ENCODE measurements around the gene CLSTN2. TPM values are rescaled to one million over a fixed set of nuclear protein-coding genes. Genes with fewer than 3 reads are reported as not detected.

Gene CLSTN2
- total and polyA plus RNA-seq, 2 of the 13 experiments (the other 11 are each of a cell fraction or from before 2014, with no cell fraction given) = not detected

DNA sequence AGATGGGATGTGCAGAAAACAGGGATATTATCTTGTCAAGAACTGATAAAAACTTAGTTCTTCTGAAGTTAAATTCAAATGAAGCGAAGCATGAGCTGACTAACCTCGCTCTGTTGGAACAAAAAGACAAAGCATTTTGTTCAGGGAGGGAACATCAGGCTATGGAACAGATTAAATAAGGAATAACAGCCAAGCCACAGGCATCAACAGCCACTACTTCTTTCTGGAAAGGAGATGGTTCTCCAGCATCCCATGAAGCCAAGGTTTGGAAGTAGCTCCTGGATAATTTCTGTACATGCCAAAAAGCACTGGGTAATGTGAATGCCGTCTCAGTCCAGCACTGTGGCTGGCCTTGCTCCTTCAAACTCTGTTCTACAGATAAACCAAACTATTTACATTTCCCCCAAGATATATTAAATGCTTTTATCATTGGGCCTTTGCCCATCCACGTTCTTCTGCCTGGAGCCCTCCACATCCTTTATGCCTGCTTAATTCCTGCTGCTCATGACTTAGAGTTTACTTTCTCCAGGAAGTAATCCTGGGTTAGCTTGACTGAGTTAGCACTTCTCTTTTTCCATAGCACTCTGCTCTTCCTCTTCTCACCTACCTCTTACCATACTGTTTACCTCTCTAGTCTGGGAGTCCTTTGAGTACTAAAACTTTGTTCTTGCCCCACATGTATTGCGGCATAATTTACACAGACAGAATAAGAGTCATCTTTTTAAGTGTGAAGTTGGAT is 232.0 kb downstream of the CLSTN2 start:
- ChIA-PET POLR2A (no interaction called here), CTCF (ENCODE audit: low intra/inter-chr PET ratio, low total read pairs) (no interaction called here)
- Histone ChIP-seq H2AFZ (ENCODE audit: low read length) (no peak overlapping the region), H3K79me2 (ENCODE audit: insufficient read depth, low read length) (no peaks in the 10 kb centered on the region), H3K27me3 (ENCODE audit: control insufficient read depth in 1 of 2, insufficient read depth in 2 of 2, low read length in 2 of 2) (no peaks in the 10 kb centered on the region), H3K4me3 (replicated peaks in 1 of 3; ENCODE audit: insufficient read depth in 1 of 3, low read depth in 2 of 3, low read length in 3 of 3) (no peak overlapping the region), H3K4me1 (ENCODE audit: insufficient read depth, low read length) (no peaks in the 10 kb centered on the region), H3K4me2 (ENCODE audit: low read depth, low read length) (no peak overlapping the region), H3K27ac (ENCODE audit: extremely low read length, insufficient read depth, low read length) (no peak overlapping the region), H3K36me3 (replicated peaks in 1 of 2; ENCODE audit: control insufficient read depth in 1 of 2, insufficient read depth in 2 of 2, low read length in 2 of 2) (no peaks in the 10 kb centered on the region), H3K9me3 (ENCODE audit: low read length) (no peaks in the 10 kb centered on the region), H3K9ac (ENCODE audit: insufficient read depth, low read depth, low read length) (no peak overlapping the region), H4K20me1 (ENCODE audit: insufficient read depth, low read length) (no peaks in the 10 kb centered on the region)
- intact Hi-C loops (cut with micrococcal nuclease; ENCODE audit: unreplicated experiment) = no loop called here
- ATAC-seq = no peak
- no peak for DNase-seq (ENCODE audit: low spot score)
- under 1% methylated on average over 5 of the region's 5 CpGs for WGBS (ENCODE audit: low lambda C conversion rate)
- BruUV-seq (replicated peaks) = no TSS peak
- no peak for FAIRE-seq
- TF ChIP-seq ZNF441 (CRISPR knock-in tag; IDR thresholded peaks at IDR 0.05; ENCODE audit: borderline replicate concordance) (no peak), MTF1 (CRISPR knock-in tag; IDR thresholded peaks at IDR 0.05) (no peak)
- in situ Hi-C loops (cut with HindIII; ENCODE audit: extremely low pct_ligation_motif_present, low pct_unique_long_range_greater_than_20kb) = no loop called here

DNA sequence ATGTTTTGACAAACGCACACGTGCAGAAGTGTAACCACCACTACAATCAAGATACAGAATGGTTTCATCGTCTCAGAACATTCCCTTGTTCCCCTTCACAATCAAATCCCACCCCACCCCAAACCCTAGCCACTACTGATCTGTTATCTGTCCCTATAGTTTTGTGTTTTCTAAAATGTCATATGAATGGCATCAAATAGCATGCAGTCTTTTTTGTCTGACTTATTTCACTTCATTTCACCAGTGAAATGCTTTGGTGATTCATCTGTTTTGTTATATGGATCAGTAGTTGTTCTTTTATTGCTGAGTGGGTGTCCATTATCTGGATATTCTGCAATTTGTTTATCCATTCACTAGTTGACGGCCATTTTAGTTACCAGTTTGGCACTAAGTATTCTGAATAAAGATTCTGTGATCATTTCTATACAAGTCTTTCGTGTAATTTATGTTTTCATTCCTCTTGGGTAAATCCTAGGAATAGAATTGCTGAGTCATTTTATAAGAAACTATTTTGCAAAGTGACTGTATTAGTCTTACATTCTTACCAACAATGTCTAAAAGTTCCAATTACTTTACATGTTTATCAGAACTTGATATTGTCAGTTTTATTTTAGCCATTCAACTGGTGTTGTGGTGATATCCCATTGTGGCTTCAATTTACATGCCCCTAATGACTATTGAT is 232.8 kb downstream of the CLSTN2 start:
- intact Hi-C loops (cut with micrococcal nuclease; ENCODE audit: unreplicated experiment) = no loop called here
- Histone ChIP-seq H3K4me3 (replicated peaks in 1 of 3; ENCODE audit: insufficient read depth in 1 of 3, low read depth in 2 of 3, low read length in 3 of 3) (no peak overlapping the region), H3K9me3 (ENCODE audit: low read length) (no peaks in the 10 kb centered on the region), H3K27me3 (ENCODE audit: control insufficient read depth in 1 of 2, insufficient read depth in 2 of 2, low read length in 2 of 2) (no peaks in the 10 kb centered on the region), H2AFZ (ENCODE audit: low read length) (no peak overlapping the region), H3K27ac (ENCODE audit: extremely low read length, insufficient read depth, low read length) (no peak overlapping the region), H3K4me1 (ENCODE audit: insufficient read depth, low read length) (no peaks in the 10 kb centered on the region), H4K20me1 (ENCODE audit: insufficient read depth, low read length) (no peaks in the 10 kb centered on the region), H3K4me2 (ENCODE audit: low read depth, low read length) (no peak overlapping the region), H3K36me3 (replicated peaks in 1 of 2; ENCODE audit: control insufficient read depth in 1 of 2, insufficient read depth in 2 of 2, low read length in 2 of 2) (no peaks in the 10 kb centered on the region), H3K79me2 (ENCODE audit: insufficient read depth, low read length) (no peaks in the 10 kb centered on the region), H3K9ac (ENCODE audit: insufficient read depth, low read depth, low read length) (no peak overlapping the region)
- CTCF ChIA-PET (ENCODE audit: low intra/inter-chr PET ratio, low total read pairs) = no interaction called here
- in situ Hi-C loops (cut with HindIII; ENCODE audit: extremely low pct_ligation_motif_present, low pct_unique_long_range_greater_than_20kb) = no loop called here
- POLR2A ChIA-PET = no interaction called here
- FAIRE-seq = no peak
- no peak for DNase-seq (ENCODE audit: low spot score)
- 0% methylated on average over 5 of the region's 5 CpGs for WGBS (ENCODE audit: low lambda C conversion rate)
- no TSS peak for BruUV-seq (replicated peaks)
- ATAC-seq = no peak
- TF ChIP-seq MAFF (IDR thresholded peaks at IDR 0.05; ENCODE audit: low read depth, low read length) (0 out of 2 replicates have a peak, but pooled peaks have one; percentile 20), NFE2L2 (IDR thresholded peaks at IDR 0.05; ENCODE audit: low read length) (peak; percentile 62), SMAD9 (CRISPR knock-in tag; IDR thresholded peaks at IDR 0.05) (no peak), RFX5 (IDR thresholded peaks at IDR 0.05; ENCODE audit: low read depth, low read length) (no peak), PAWR (CRISPR knock-in tag; IDR thresholded peaks at IDR 0.05; ENCODE audit: borderline replicate concordance) (no peak), MAFK (conservative IDR thresholded peaks at IDR 0.05 in 1 of 2, IDR thresholded peaks at IDR 0.05 in 1 of 2; ENCODE audit: low read length in 2 of 2) (peak in 1 of 2 experiments; percentile 43; a peak in 2 of 4 replicates), ZFAT (CRISPR knock-in tag; conservative IDR thresholded peaks at IDR 0.05) (no peak)
- TF ChIP-seq, protein P1, sequence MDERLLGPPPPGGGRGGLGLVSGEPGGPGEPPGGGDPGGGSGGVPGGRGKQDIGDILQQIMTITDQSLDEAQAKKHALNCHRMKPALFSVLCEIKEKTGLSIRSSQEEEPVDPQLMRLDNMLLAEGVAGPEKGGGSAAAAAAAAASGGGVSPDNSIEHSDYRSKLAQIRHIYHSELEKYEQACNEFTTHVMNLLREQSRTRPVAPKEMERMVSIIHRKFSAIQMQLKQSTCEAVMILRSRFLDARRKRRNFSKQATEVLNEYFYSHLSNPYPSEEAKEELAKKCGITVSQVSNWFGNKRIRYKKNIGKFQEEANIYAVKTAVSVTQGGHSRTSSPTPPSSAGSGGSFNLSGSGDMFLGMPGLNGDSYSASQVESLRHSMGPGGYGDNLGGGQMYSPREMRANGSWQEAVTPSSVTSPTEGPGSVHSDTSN (CRISPR knock-in tag; IDR thresholded peaks at IDR 0.05) = no peak
- TF ChIP-seq, protein P2, sequence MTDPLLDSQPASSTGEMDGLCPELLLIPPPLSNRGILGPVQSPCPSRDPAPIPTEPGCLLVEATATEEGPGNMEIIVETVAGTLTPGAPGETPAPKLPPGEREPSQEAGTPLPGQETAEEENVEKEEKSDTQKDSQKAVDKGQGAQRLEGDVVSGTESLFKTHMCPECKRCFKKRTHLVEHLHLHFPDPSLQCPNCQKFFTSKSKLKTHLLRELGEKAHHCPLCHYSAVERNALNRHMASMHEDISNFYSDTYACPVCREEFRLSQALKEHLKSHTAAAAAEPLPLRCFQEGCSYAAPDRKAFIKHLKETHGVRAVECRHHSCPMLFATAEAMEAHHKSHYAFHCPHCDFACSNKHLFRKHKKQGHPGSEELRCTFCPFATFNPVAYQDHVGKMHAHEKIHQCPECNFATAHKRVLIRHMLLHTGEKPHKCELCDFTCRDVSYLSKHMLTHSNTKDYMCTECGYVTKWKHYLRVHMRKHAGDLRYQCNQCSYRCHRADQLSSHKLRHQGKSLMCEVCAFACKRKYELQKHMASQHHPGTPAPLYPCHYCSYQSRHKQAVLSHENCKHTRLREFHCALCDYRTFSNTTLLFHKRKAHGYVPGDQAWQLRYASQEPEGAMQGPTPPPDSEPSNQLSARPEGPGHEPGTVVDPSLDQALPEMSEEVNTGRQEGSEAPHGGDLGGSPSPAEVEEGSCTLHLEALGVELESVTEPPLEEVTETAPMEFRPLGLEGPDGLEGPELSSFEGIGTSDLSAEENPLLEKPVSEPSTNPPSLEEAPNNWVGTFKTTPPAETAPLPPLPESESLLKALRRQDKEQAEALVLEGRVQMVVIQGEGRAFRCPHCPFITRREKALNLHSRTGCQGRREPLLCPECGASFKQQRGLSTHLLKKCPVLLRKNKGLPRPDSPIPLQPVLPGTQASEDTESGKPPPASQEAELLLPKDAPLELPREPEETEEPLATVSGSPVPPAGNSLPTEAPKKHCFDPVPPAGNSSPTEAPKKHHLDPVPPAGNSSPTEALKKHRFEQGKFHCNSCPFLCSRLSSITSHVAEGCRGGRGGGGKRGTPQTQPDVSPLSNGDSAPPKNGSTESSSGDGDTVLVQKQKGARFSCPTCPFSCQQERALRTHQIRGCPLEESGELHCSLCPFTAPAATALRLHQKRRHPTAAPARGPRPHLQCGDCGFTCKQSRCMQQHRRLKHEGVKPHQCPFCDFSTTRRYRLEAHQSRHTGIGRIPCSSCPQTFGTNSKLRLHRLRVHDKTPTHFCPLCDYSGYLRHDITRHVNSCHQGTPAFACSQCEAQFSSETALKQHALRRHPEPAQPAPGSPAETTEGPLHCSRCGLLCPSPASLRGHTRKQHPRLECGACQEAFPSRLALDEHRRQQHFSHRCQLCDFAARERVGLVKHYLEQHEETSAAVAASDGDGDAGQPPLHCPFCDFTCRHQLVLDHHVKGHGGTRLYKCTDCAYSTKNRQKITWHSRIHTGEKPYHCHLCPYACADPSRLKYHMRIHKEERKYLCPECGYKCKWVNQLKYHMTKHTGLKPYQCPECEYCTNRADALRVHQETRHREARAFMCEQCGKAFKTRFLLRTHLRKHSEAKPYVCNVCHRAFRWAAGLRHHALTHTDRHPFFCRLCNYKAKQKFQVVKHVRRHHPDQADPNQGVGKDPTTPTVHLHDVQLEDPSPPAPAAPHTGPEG (CRISPR knock-in tag; IDR thresholded peaks at IDR 0.05) = no peak
